Stimulated activated CD4-positive, alpha-beta T cell treated with anti-CD3 and anti-CD28 coated beads, Interleukin-15, amount 100 ng/mL, for 48 hours (primary cell): ENCODE data around the gene MAST4.

Experiments used
- DNase-seq, 2 donors: peaks; one replicate each; pipeline ENCODE4 v3.0.0-alpha.2; 2020; ENCODE audit warnings: low read depth in 2 of 2

MAST4 gene

GRCh38 chr5:67187006-67187715 lies 591.0 kb downstream of the MAST4 start:
- DNase-seq, result no peak

GRCh38 chr5:67188274-67189078 lies 592.3 kb downstream of the MAST4 start:
- no peak for DNase-seq

GRCh38 chr5:67189079-67189354 lies 592.8 kb downstream of the MAST4 start:
- no peak for DNase-seq

GRCh38 chr5:67189931-67190330 lies 593.7 kb downstream of the MAST4 start:
- DNase-seq, result no peak

GRCh38 chr5:67190410-67190809 lies 594.2 kb downstream of the MAST4 start:
- no peak for DNase-seq

- no peak for DNase-seq
These were observed 594.7 kb downstream of the MAST4 start for GRCh38 chr5:67190861-67191260.

GRCh38 chr5:67192719-67193438 lies 596.7 kb downstream of the MAST4 start:
- no peak for DNase-seq

GRCh38 chr5:67193439-67193807 lies 597.2 kb downstream of the MAST4 start:
- DNase-seq, result no peak

- DNase-seq, result no peak
These were observed 598.0 kb downstream of the MAST4 start for GRCh38 chr5:67194166-67194565.

GRCh38 chr5:67195406-67196275 lies 599.4 kb downstream of the MAST4 start:
- DNase-seq, result no peak

GRCh38 chr5:67196537-67197059 lies 600.4 kb downstream of the MAST4 start, which contains the start of gene CD180:
CD180 (minus strand) TSS chr5:67196799; CDS start chr5:67196641, 158 bp downstream.
- DNase-seq, result no peak

- no peak for DNase-seq
These were observed 601.3 kb downstream of the MAST4 start for GRCh38 chr5:67197536-67197935.

- no peak for DNase-seq
These were observed 602.7 kb downstream of the MAST4 start for GRCh38 chr5:67198917-67199316.

GRCh38 chr5:67199859-67200258 lies 603.7 kb downstream of the MAST4 start:
- DNase-seq, result no peak

- DNase-seq, result no peak
These were observed 604.8 kb downstream of the MAST4 start for GRCh38 chr5:67200809-67201562.

GRCh38 chr5:67201897-67202549 lies 605.8 kb downstream of the MAST4 start:
- DNase-seq, result no peak

GRCh38 chr5:67202828-67203227 lies 606.6 kb downstream of the MAST4 start:
- DNase-seq, result no peak

GRCh38 chr5:67203701-67204074 lies 607.5 kb downstream of the MAST4 start:
- DNase-seq, result no peak

- no peak for DNase-seq
These were observed 608.6 kb downstream of the MAST4 start for GRCh38 chr5:67204821-67205220.

- DNase-seq, result no peak
These were observed 609.8 kb downstream of the MAST4 start for GRCh38 chr5:67205981-67206380.
